SK-N-SH (cell line): Measurements from ENCODE around the gene CNRIP1. TPM values are rescaled to one million over a fixed set of nuclear protein-coding genes. Genes with fewer than 3 reads are reported as not detected.
"Not testable (repeated sequence)": the region's sequence is repeated elsewhere in the genome, so short reads cannot be mapped to it uniquely, and the experiment has no call there.

Experiments used
- CTCF ChIA-PET: fragments of 300-600, 350-600 bp; formaldehyde crosslinking; extraction: SDS; loops from one replicate; lab custom pipeline; 2021; lab: Yijun Ruan, JAX
- POLR2A ChIA-PET: fragments of 350-600 bp; sonication (Branson Sonifier 250); formaldehyde crosslinking; extraction: SDS; loops from one replicate; lab custom pipeline; 2020; ENCODE audit warnings: antibody characterized with exemption, inconsistent platforms; lab: Yijun Ruan, JAX
- DNase-seq: peaks from one replicate; pipeline ENCODE4 v3.0.0; 2012
- H2AFZ ChIP-seq: fragments of 200-600 bp; sonication (generic); 2 replicates; pipeline ENCODE4 v1.8.1; 2016; ENCODE audit warnings: antibody characterized with exemption, mild to moderate bottlenecking, low read depth
- H3F3A ChIP-seq: fragments of 200-600 bp; sonication (generic); replicated peaks from 2 replicates; pipeline ENCODE3; 2016; ENCODE audit warnings: antibody characterized with exemption, mild to moderate bottlenecking; ENCODE audit not compliant: insufficient read depth
- H3K27ac ChIP-seq, 2 experiments: fragments of 200-500 bp in 1 of 2; fragments of 200-600 bp in 1 of 2; sonication (Bioruptor generic) in 1 of 2; sonication (generic), shearing (Covaris generic) in 1 of 2; 2 replicates each; pipeline versions ENCODE4 v1.5.1 to v1.6.1; 2014 to 2016; ENCODE audit warnings: low read depth in 2 of 2, inconsistent platforms in 1 of 2, low read length in 1 of 2, mild to moderate bottlenecking in 1 of 2, mixed read lengths in 1 of 2
- H3K27me3 ChIP-seq: fragments of 200-600 bp; sonication (generic), shearing (Covaris generic); 2 replicates; pipeline ENCODE4 v1.6.1; 2016; ENCODE audit warnings: mixed run types; ENCODE audit not compliant: insufficient read depth
- H3K36me3 ChIP-seq, 2 experiments: fragments of 200-500 bp in 1 of 2; fragments of 200-600 bp in 1 of 2; sonication (Bioruptor generic) in 1 of 2; sonication (generic) in 1 of 2; replicated peaks in 1 of 2; 2 replicates each; pipeline versions ENCODE3 to v1.5.1; 2014 to 2016; ENCODE audit warnings: low read length in 1 of 2, mild to moderate bottlenecking in 1 of 2; ENCODE audit not compliant: insufficient read depth in 2 of 2, control insufficient read depth in 1 of 2
- H3K4me1 ChIP-seq, 2 experiments: fragments of 200-500 bp in 1 of 2; fragments of 200-600 bp in 1 of 2; sonication (Bioruptor generic) in 1 of 2; sonication (generic), shearing (Covaris generic) in 1 of 2; 2 replicates each; pipeline versions ENCODE4 v1.5.1 to v1.6.1; 2014 to 2016; ENCODE audit warnings: low read depth in 1 of 2, low read length in 1 of 2, mixed run types in 1 of 2; ENCODE audit not compliant: insufficient read depth in 2 of 2, control insufficient read depth in 1 of 2
- H3K4me2 ChIP-seq: fragments of 200-600 bp; sonication (generic), shearing (Covaris generic); 2 replicates; pipeline ENCODE4 v1.6.1; 2017; ENCODE audit warnings: mixed run types
- H3K4me3 ChIP-seq, 2 experiments: fragments of 200-500 bp in 1 of 2; fragments of 200-600 bp in 1 of 2; sonication (Bioruptor generic) in 1 of 2; sonication (generic), shearing (Covaris generic) in 1 of 2; 2 replicates each; pipeline versions ENCODE4 v1.5.1 to v1.8.1; 2014 to 2016; ENCODE audit warnings: low read depth in 2 of 2, inconsistent platforms in 1 of 2, low read length in 1 of 2, mild to moderate bottlenecking in 1 of 2, mixed read lengths in 1 of 2, moderate library complexity in 1 of 2
- H3K79me2 ChIP-seq: fragments of 200-600 bp; sonication (generic); 2 replicates; pipeline ENCODE4 v1.8.1; 2017; ENCODE audit warnings: mild to moderate bottlenecking; ENCODE audit not compliant: insufficient read depth
- H3K9ac ChIP-seq: fragments of 200-600 bp; sonication (generic); 2 replicates; pipeline ENCODE4 v1.6.1; 2017; ENCODE audit warnings: mixed run types
- H3K9me2 ChIP-seq: fragments of 200-600 bp; sonication (generic); 2 replicates; pipeline ENCODE4 v1.6.1; 2017; ENCODE audit warnings: mixed run types
- H3K9me3 ChIP-seq: fragments of 200-600 bp; sonication (generic); 2 replicates; pipeline ENCODE4 v1.6.1; 2017; ENCODE audit warnings: mixed run types, mild to moderate bottlenecking, moderate library complexity
- H4K20me1 ChIP-seq: fragments of 200-600 bp; sonication (generic); 2 replicates; pipeline ENCODE4 v1.6.1; 2017; ENCODE audit warnings: mild to moderate bottlenecking, mixed run types; ENCODE audit not compliant: insufficient read depth
- ELF1 ChIP-seq: IDR thresholded peaks from 2 replicates; pipeline ENCODE4 v1.4.0; 2012
- FOSL2 ChIP-seq: IDR thresholded peaks from 2 replicates; pipeline ENCODE4 v1.4.0; 2012; ENCODE audit warnings: low read depth, mild to moderate bottlenecking, moderate library complexity, borderline replicate concordance
- FOXJ3 ChIP-seq: sonication (generic); formaldehyde crosslinking; IDR thresholded peaks from 2 replicates; pipeline ENCODE4 v1.5.1; 2020; ENCODE audit warnings: mild to moderate bottlenecking, missing genetic modification reagents
- FOXM1 ChIP-seq: IDR thresholded peaks from 2 replicates; pipeline ENCODE4 v1.4.0; 2012; ENCODE audit warnings: low read depth, mild to moderate bottlenecking
- GATA2 ChIP-seq: sonication (generic); formaldehyde crosslinking; IDR thresholded peaks from 2 replicates; pipeline ENCODE4 v1.5.0; 2020; ENCODE audit warnings: mild to moderate bottlenecking, missing genetic modification reagents
- JUND ChIP-seq: IDR thresholded peaks from 2 replicates; pipeline ENCODE4 v1.4.0; 2012
- MEF2A ChIP-seq: IDR thresholded peaks from 2 replicates; pipeline ENCODE4 v1.4.0; 2012; ENCODE audit warnings: low read depth, borderline replicate concordance
- NFIC ChIP-seq: IDR thresholded peaks from 2 replicates; pipeline ENCODE4 v1.4.0; 2012; ENCODE audit warnings: borderline replicate concordance
- POLR2AphosphoS5 ChIP-seq: IDR thresholded peaks from 2 replicates; pipeline ENCODE4 v1.6.1; 2012; ENCODE audit warnings: low read depth, low read length
- RAD21 ChIP-seq: IDR thresholded peaks from 2 replicates; pipeline ENCODE4 v1.6.1; 2012; ENCODE audit warnings: mild to moderate bottlenecking, low read length
- RXRA ChIP-seq: IDR thresholded peaks from 2 replicates; pipeline ENCODE4 v1.4.0; 2012; ENCODE audit warnings: low read depth, mild to moderate bottlenecking, borderline replicate concordance
- SMC3 ChIP-seq: IDR thresholded peaks from 2 replicates; pipeline ENCODE4 v1.6.1; 2012; ENCODE audit warnings: low read depth, low read length, improper control_type of control experiment
- WGBS: methylation state at CpG from one replicate; pipeline ENCODE4 v1.1.6; 2017; ENCODE audit warnings: low lambda C conversion rate; 5-methylcytosine and 5-hydroxymethylcytosine counted together
- polyA plus RNA-seq, 3 experiments: library from polyadenylated mRNA; depleted of rRNA; stranded (reverse); fragments of >200 nt; gene quantifications; 2 replicates each; pipeline ENCODE4 v1.2.3, GENCODE V29; 2012
- TF ChIP-seq, protein P1 (sequence below): IDR thresholded peaks from 2 replicates; pipeline ENCODE4 v1.4.0; 2012; ENCODE audit warnings: low read depth
- TF ChIP-seq, protein P2 (sequence below): fragments of 150-350 bp; IDR thresholded peaks from 2 replicates; pipeline ENCODE4 v1.6.1; 2017; ENCODE audit warnings: antibody characterized with exemption, low read length, low read depth, borderline replicate concordance

CNRIP1 gene
- polyA plus RNA-seq, 1 of the 3 experiments (the other 2 are of a cell fraction): 55.5 TPM

DNA sequence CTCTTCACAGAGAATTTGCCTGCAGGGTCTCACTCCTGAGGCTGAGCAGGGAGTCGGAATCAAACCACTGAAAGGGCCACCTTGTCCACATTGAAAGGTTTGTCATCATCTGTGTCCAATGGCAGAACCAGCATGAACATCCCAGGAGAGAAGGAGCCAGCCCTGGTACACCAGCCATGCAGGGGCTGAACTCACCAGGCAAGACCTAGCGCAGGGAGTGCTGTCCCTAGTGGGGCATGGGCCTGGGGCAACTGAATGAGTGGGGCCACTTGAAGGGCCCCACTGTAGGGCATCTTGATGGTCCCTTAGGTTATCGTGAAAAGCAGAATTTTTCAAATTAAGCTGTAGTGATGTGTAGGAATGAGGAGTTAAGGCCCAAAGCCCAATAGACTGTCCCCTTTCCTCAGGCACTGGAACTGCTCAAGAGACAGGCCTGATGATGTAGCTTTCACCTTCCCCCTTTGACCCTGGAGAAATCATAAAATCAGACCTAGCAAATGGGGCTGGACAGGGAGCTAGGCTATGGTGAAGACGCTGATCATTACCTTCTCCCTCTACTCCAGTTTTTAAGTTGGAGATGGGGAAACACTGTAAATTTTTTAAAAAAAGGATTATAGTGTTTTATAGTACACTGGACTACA, 37.0 kb upstream of the CNRIP1 start:
- no peak overlapping the region for H3K4me3 ChIP-seq
- H3K79me2 ChIP-seq: no peaks in the 10 kb centered on the region
- no peak for DNase-seq
- H3K36me3 ChIP-seq: no peaks in the 10 kb centered on the region
- POLR2A ChIA-PET: no interaction called here
- 90% methylated on average over 4 of the region's 4 CpGs for WGBS
- TF ChIP-seq JUND (no peak), NFIC (no peak), GATA2 (CRISPR knock-in tag) (no peak), MEF2A (no peak), FOXM1 (no peak), ELF1 (no peak), RAD21 (no peak), RXRA (no peak)
- H3K4me2 ChIP-seq: no peak overlapping the region
- no peak overlapping the region for H3K27ac ChIP-seq
- no peaks in the 10 kb centered on the region for H3K9me3 ChIP-seq
- no peak overlapping the region for H3K9ac ChIP-seq
- H2AFZ ChIP-seq: no peak overlapping the region
- no peaks in the 10 kb centered on the region for H3K9me2 ChIP-seq
- H3K4me1 ChIP-seq: no peaks in the 10 kb centered on the region; a peak in 1 of 4 replicates
- CTCF ChIA-PET: interaction anchor here (0.6 to 2.1 kb wide), 5 partner anchors 12 to 234 kb away, joined by 3 to 17 read pairs (median 4); no protein-coding TSS in a partner anchor
- no peaks in the 10 kb centered on the region for H3F3A ChIP-seq
- no peaks in the 10 kb centered on the region for H3K27me3 ChIP-seq
- no peaks in the 10 kb centered on the region for H4K20me1 ChIP-seq

DNA sequence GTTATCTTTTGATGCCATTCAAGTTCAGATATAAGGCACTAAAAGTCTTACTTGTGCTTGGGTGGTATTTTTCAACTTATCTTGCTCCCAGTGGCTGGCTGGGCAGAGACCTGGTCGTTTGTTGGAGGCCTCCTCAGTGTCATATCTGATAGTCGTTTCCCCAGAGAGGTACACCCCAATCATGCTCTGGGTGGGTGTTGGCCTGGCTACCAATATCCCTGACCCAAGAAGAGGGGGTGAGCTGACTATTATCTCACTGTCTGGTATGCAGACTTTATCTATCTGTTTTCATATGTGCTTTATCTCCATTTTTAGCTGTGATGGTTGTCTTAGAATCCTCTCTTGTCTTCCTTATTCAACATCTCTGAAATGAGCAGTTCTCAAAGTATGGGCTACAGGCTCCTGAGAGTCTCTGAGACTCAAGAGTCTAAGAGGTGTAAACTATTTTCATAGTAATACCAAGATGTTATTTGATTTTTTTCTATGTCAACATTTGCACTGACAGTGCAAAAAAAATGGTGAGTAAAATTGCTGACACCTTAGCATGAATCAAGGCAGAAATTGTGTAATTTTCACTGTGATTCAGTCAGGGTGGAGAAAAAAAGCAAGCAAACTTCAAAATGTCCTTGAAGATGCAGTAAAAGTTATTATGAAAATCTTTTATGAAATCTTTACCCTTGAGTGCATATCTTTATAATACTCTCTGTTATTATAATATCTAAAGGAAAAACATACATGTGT, 33.1 kb upstream of the CNRIP1 start:
- Histone ChIP-seq H3F3A (no peaks in the 10 kb centered on the region), H3K36me3 (no peaks in the 10 kb centered on the region), H3K9me2 (no peaks in the 10 kb centered on the region), H3K9ac (no peak overlapping the region), H3K27ac (no peak overlapping the region), H4K20me1 (no peaks in the 10 kb centered on the region), H2AFZ (0 out of 2 replicates have a peak overlapping the region, but pooled peaks have one; percentile 27), H3K4me1 (no peaks in the 10 kb centered on the region; a peak in 1 of 4 replicates), H3K27me3 (no peaks in the 10 kb centered on the region), H3K4me2 (no peak overlapping the region), H3K4me3 (no peak overlapping the region), H3K79me2 (no peaks in the 10 kb centered on the region), H3K9me3 (no peaks in the 10 kb centered on the region)
- TF ChIP-seq, protein P1, sequence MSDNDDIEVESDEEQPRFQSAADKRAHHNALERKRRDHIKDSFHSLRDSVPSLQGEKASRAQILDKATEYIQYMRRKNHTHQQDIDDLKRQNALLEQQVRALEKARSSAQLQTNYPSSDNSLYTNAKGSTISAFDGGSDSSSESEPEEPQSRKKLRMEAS: no peak
- DNase-seq: no peak
- POLR2A ChIA-PET: no interaction called here
- CTCF ChIA-PET: interaction anchor here (1.1 to 1.3 kb wide), 2 partner anchors 8 to 88 kb away, joined by 3 to 7 read pairs; no protein-coding TSS in a partner anchor
- 22% methylated on average over 2 of the region's 2 CpGs for WGBS

DNA sequence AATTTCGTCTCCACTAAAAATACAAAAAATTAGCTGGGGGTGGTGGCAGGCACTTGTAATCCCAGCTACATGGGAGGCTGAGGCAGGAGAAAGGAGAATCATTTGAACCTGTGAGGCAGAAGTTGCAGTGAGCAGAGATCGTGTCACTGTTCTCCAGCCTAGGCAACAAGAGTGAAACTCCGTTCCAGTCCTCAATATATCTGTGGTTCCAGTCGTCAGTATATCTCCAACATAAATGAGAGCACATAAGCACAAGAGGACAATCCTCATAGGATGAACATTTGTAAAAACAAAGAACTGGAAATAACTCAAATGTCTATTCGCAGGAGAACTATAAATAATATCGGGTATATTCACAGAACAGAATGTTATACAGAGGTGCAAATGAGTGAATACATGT, 32.2 kb upstream of the CNRIP1 start:
- WGBS: 68% methylated on average over 6 of the region's 6 CpGs
- Histone ChIP-seq H3K27ac (no peak overlapping the region), H3K27me3 (no peaks in the 10 kb centered on the region), H3K4me2 (no peak overlapping the region), H4K20me1 (no peaks in the 10 kb centered on the region), H3F3A (no peaks in the 10 kb centered on the region), H2AFZ (no peak overlapping the region), H3K9ac (no peak overlapping the region), H3K4me1 (no peaks in the 10 kb centered on the region), H3K4me3 (no peak overlapping the region), H3K79me2 (no peaks in the 10 kb centered on the region), H3K9me3 (no peaks in the 10 kb centered on the region), H3K9me2 (no peaks in the 10 kb centered on the region), H3K36me3 (no peaks in the 10 kb centered on the region)
- POLR2A ChIA-PET: no interaction called here
- CTCF ChIA-PET: interaction anchor here (1.1 to 1.3 kb wide), 2 partner anchors 9 to 89 kb away, joined by 3 to 7 read pairs; no protein-coding TSS in a partner anchor
- no peak for DNase-seq
- TF ChIP-seq POLR2AphosphoS5 (no peak), SMC3 (no peak), FOXJ3 (CRISPR knock-in tag) (no peak), FOSL2 (no peak)
- TF ChIP-seq, protein P2, sequence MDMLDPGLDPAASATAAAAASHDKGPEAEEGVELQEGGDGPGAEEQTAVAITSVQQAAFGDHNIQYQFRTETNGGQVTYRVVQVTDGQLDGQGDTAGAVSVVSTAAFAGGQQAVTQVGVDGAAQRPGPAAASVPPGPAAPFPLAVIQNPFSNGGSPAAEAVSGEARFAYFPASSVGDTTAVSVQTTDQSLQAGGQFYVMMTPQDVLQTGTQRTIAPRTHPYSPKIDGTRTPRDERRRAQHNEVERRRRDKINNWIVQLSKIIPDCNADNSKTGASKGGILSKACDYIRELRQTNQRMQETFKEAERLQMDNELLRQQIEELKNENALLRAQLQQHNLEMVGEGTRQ: no peak

DNA sequence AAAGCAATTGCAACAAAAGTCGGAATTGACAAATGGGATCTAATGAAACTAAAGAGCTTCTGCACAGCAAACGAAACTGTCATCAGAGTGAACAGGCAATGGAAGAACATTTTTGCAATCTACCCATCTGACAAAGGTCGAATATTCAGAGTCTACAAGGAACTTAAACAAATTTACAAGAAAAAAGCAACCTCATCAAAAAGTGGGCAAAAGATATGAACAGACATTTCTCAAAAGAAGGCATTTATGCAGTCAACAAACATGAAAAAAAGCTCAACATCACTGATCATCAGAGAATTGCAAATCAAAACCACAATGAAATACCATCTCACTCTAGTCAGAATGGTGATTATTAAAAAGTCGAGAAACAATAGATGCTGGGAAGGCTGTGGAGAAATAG, 29.3 kb upstream of the CNRIP1 start:
- H3K4me2 ChIP-seq, H3K27me3 ChIP-seq, H3K9ac ChIP-seq, H3F3A ChIP-seq, H3K4me3 ChIP-seq, DNase-seq, H3K9me3 ChIP-seq, H3K36me3 ChIP-seq, H3K4me1 ChIP-seq, H3K27ac ChIP-seq, H3K9me2 ChIP-seq, H3K79me2 ChIP-seq, H2AFZ ChIP-seq, H4K20me1 ChIP-seq, POLR2A ChIA-PET: not testable (repeated sequence)
- WGBS: 37% methylated on average over 4 of the region's 4 CpGs
- CTCF ChIA-PET: interaction anchor here (1.4 kb wide), 1 partner anchor 9 kb away, joined by 4 read pairs; no protein-coding TSS in a partner anchor
